ENCODE measurements around the gene MACROD2. TPM values are rescaled to one million over a fixed set of nuclear protein-coding genes. Genes with fewer than 3 reads are reported as not detected.

The MACROD2 gene
- total and polyA plus RNA-seq, 2 of the 4 experiments (the other 2 are of a cell fraction): not detected

DNA sequence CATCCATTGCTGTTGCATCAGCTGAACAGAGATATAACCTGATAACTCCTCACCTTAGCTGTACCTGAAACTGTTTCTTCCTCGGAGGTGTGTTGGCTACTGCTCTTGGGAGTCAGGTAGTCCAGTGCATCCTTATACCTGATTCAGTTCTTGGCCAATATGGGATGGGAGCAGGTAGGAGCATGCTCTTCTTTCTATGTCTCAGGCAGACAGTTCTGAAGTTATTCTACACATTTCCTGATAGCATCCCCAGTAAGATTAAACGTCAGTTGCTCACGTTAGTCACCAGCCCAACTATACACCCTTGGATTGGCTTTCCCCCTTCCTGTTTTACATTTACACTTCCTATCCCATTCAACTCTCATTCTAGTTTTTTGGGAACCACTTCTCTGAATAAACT, 586.4 kb downstream of the MACROD2 start:
- no peak overlapping the region for H2AFZ ChIP-seq (replicated peaks; ENCODE audit: low read length, poor library complexity)
- no peak overlapping the region for H2AK5ac ChIP-seq (ENCODE audit: low read depth, low read length)
- no peaks in the 10 kb centered on the region for H4K20me1 ChIP-seq (ENCODE audit: insufficient read depth, low read length)
- dilution Hi-C loops (cut with HindIII; ENCODE audit: low sequenced_read_pairs, unreplicated experiment) (no loop called here), intact Hi-C loops (cut with micrococcal nuclease) (no loop called here), in situ Hi-C loops (cut with MboI; ENCODE audit: low sequenced_read_pairs) (no loop called here)
- H3K36me3 ChIP-seq (ENCODE audit: control insufficient read depth, insufficient read depth, low read length): no peaks in the 10 kb centered on the region
- no peak overlapping the region for H4K91ac ChIP-seq (ENCODE audit: insufficient read depth, low read depth, low read length)
- no peak overlapping the region for H2BK20ac ChIP-seq (ENCODE audit: low read depth, low read length)
- no peak overlapping the region for H3K27ac ChIP-seq (ENCODE audit: insufficient read depth, low read length)
- no peaks in the 10 kb centered on the region for H3K9me1 ChIP-seq (ENCODE audit: insufficient read depth, low read length)
- no peak overlapping the region for H2BK15ac ChIP-seq (ENCODE audit: low read depth, low read length)
- CTCF ChIA-PET: no interaction called here
- no peak for TF ChIP-seq MAFK (IDR thresholded peaks at IDR 0.05; ENCODE audit: low read depth, low read length)
- no peak for TF ChIP-seq MXI1 (IDR thresholded peaks at IDR 0.05; ENCODE audit: borderline replicate concordance, low read depth, low read length)
- no peak for TF ChIP-seq RFX5 (IDR thresholded peaks at IDR 0.05; ENCODE audit: low read depth, low read length)
- TF ChIP-seq SMC3 (IDR thresholded peaks at IDR 0.05; ENCODE audit: low read depth, low read length): no peak
- no peak for TF ChIP-seq MAZ (IDR thresholded peaks at IDR 0.05; ENCODE audit: borderline replicate concordance, low read depth, low read length)
- TF ChIP-seq, protein P1, sequence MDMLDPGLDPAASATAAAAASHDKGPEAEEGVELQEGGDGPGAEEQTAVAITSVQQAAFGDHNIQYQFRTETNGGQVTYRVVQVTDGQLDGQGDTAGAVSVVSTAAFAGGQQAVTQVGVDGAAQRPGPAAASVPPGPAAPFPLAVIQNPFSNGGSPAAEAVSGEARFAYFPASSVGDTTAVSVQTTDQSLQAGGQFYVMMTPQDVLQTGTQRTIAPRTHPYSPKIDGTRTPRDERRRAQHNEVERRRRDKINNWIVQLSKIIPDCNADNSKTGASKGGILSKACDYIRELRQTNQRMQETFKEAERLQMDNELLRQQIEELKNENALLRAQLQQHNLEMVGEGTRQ (IDR thresholded peaks at IDR 0.05; ENCODE audit: low read depth, low read length): no peak
- no peak for TF ChIP-seq NFE2L2 (IDR thresholded peaks at IDR 0.05; ENCODE audit: low read depth, low read length)
- TF ChIP-seq, protein P2, sequence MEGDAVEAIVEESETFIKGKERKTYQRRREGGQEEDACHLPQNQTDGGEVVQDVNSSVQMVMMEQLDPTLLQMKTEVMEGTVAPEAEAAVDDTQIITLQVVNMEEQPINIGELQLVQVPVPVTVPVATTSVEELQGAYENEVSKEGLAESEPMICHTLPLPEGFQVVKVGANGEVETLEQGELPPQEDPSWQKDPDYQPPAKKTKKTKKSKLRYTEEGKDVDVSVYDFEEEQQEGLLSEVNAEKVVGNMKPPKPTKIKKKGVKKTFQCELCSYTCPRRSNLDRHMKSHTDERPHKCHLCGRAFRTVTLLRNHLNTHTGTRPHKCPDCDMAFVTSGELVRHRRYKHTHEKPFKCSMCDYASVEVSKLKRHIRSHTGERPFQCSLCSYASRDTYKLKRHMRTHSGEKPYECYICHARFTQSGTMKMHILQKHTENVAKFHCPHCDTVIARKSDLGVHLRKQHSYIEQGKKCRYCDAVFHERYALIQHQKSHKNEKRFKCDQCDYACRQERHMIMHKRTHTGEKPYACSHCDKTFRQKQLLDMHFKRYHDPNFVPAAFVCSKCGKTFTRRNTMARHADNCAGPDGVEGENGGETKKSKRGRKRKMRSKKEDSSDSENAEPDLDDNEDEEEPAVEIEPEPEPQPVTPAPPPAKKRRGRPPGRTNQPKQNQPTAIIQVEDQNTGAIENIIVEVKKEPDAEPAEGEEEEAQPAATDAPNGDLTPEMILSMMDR (conservative IDR thresholded peaks at IDR 0.05; ENCODE audit: low read depth, low read length): no peak
- no peak for TF ChIP-seq BHLHE40 (IDR thresholded peaks at IDR 0.05; ENCODE audit: low read depth, low read length)
- no peaks in the 10 kb centered on the region for H3K9me3 ChIP-seq (ENCODE audit: control insufficient read depth, insufficient read depth, low read length)
- 83% methylated on average over 2 of the region's 3 CpGs; no CpG with 5 or more reads in 1 of the 2 experiments for WGBS, 2 experiments (ENCODE audit: extremely low coverage in 2 of 2, insufficient read length in 1 of 2)
- no peak overlapping the region for H3K4me2 ChIP-seq (ENCODE audit: low read depth, low read length)
- no TSS peak for BruUV-seq (replicated peaks)
- no peaks in the 10 kb centered on the region for H3K4me1 ChIP-seq (ENCODE audit: control insufficient read depth, insufficient read depth, low read length)
- no peak overlapping the region for H2BK120ac ChIP-seq (ENCODE audit: low read depth, low read length)
- no peak overlapping the region for H3K4ac ChIP-seq (ENCODE audit: low read depth, low read length)
- H4K5ac ChIP-seq (ENCODE audit: low read depth, low read length): no peak overlapping the region
- no peak for DNase-seq
- no peak overlapping the region for H3K23ac ChIP-seq (ENCODE audit: low read depth, low read length)
- H3K4me3 ChIP-seq (ENCODE audit: insufficient read depth, low read depth, low read length): no peak overlapping the region
- H3K9ac ChIP-seq (ENCODE audit: low read depth, low read length): no peak overlapping the region
- H4K8ac ChIP-seq (ENCODE audit: low read depth in 2 of 2, low read length in 2 of 2): no peak overlapping the region
- no peak for ATAC-seq (ENCODE audit: low read depth)
- POLR2A ChIA-PET (ENCODE audit: unreplicated experiment): no interaction called here
- no peaks in the 10 kb centered on the region for H3K27me3 ChIP-seq (ENCODE audit: control insufficient read depth, insufficient read depth, low read length)
- H3K18ac ChIP-seq (ENCODE audit: low read depth, low read length): no peak overlapping the region
- H3K56ac ChIP-seq (ENCODE audit: extremely low read depth, insufficient read depth, low read length): no peak overlapping the region
- no peaks in the 10 kb centered on the region for H3K79me1 ChIP-seq (ENCODE audit: low read depth in 1 of 2, low read length in 2 of 2)
- H2AK9ac ChIP-seq (replicated peaks; ENCODE audit: low read depth, low read length, poor library complexity): no peak overlapping the region
- H3K14ac ChIP-seq (replicated peaks; ENCODE audit: low read depth, low read length): no peak overlapping the region
- H2BK5ac ChIP-seq (ENCODE audit: low read depth, low read length, poor library complexity, severe bottlenecking): no peak overlapping the region

All from IMR-90 (cell line).